Ovary (tissue), 3 donors: ENCODE measurements around the gene SSC5D.

Experiments
- CTCF ChIP-seq, 3 donors: fragments of 450-650 bp in 2 of 3; fragments of 200-600 bp in 1 of 3; IDR thresholded peaks; one replicate each; pipeline versions ENCODE4 v1.5.1 to v1.8.0; 2016 to 2022; ENCODE audit warnings: antibody characterized with exemption in 3 of 3, mild to moderate bottlenecking in 1 of 3
- POLR2A ChIP-seq: fragments of 450-650 bp; IDR thresholded peaks from one replicate; pipeline ENCODE4 v1.6.1; 2017; ENCODE audit warnings: antibody characterized with exemption, mild to moderate bottlenecking, moderate library complexity
- donor health status: DM: no; HTN: no; CAD: no.

GRCh38 chr19:55443824-55444480 lies 44.3 kb upstream of the SSC5D start:
- TF ChIP-seq POLR2A, result no peak
- no peak for TF ChIP-seq CTCF (IDR thresholded peaks at IDR 0.05)
